Smooth muscle cell (in vitro differentiated cells): ENCODE results near the gene IL6. TPM values are rescaled to one million over a fixed set of nuclear protein-coding genes. Genes with fewer than 3 reads are reported as not detected.

Source experiments
- DNase-seq: peaks from one replicate; lab custom pipeline; 2025; ENCODE audit not compliant: unreplicated experiment; lab: John Stamatoyannopoulos, UW
- H2AFZ ChIP-seq: fragments of 200-600 bp; sonication (generic); 2 replicates; pipeline ENCODE4 v1.6.0; 2016; ENCODE audit warnings: antibody characterized with exemption, low read depth, mild to moderate bottlenecking
- H3F3A ChIP-seq: fragments of 200-600 bp; sonication (generic); 2 replicates; pipeline ENCODE4 v1.6.0; 2017; ENCODE audit warnings: antibody characterized with exemption, low read depth
- H3K27ac ChIP-seq: fragments of 200-600 bp; sonication (generic); 2 replicates; pipeline ENCODE4 v1.5.1; 2016; ENCODE audit warnings: low read depth, mild to moderate bottlenecking
- H3K27me3 ChIP-seq: fragments of 200-600 bp; sonication (generic); 2 replicates; pipeline ENCODE4 v1.6.1; 2016; ENCODE audit warnings: low read depth, mild to moderate bottlenecking
- H3K36me3 ChIP-seq: fragments of 200-600 bp; sonication (generic); 2 replicates; pipeline ENCODE4 v1.5.1; 2016; ENCODE audit warnings: low read depth
- H3K4me1 ChIP-seq: fragments of 200-600 bp; sonication (generic); 2 replicates; pipeline ENCODE4 v1.5.1; 2016; ENCODE audit warnings: low read depth
- H3K4me2 ChIP-seq: fragments of 200-600 bp; sonication (generic); 2 replicates; pipeline ENCODE4 v1.6.0; 2016; ENCODE audit warnings: mild to moderate bottlenecking
- H3K4me3 ChIP-seq: fragments of 200-600 bp; sonication (generic); 2 replicates; pipeline ENCODE4 v1.5.1; 2016; ENCODE audit warnings: mild to moderate bottlenecking
- H3K79me2 ChIP-seq: fragments of 200-600 bp; sonication (generic); 2 replicates; pipeline ENCODE4 v1.6.0; 2016; ENCODE audit warnings: low read depth, mild to moderate bottlenecking
- H3K9ac ChIP-seq: fragments of 200-600 bp; sonication (generic); 2 replicates; pipeline ENCODE4 v1.6.0; 2016; ENCODE audit warnings: low read depth
- H3K9me3 ChIP-seq: fragments of 200-600 bp; sonication (generic); replicated peaks from 2 replicates; pipeline ENCODE4 v1.5.1; 2016; ENCODE audit warnings: low read depth
- H4K20me1 ChIP-seq: fragments of 200-600 bp; sonication (generic); 2 replicates; pipeline ENCODE4 v1.6.0; 2016; ENCODE audit warnings: low read depth
- WGBS: methylation state at CpG from one replicate; pipeline ENCODE4 v1.1.7; 2016; ENCODE audit warnings: low lambda C conversion rate; 5-methylcytosine and 5-hydroxymethylcytosine counted together
- polyA plus RNA-seq: library from polyadenylated mRNA; unstranded; fragments of >200 nt; fragmentation: Nextera tagmentation; extraction: Ambion mirVana; gene quantifications from 2 replicates; pipeline ENCODE4 v1.2.1, GENCODE V29; 2016
- total RNA-seq: library from RNA; depleted of rRNA; stranded (reverse); fragments of >200 nt; gene quantifications from 2 replicates; pipeline ENCODE4 v1.2.3, GENCODE V29; 2014
- TF ChIP-seq, protein P1 (sequence below): fragments of 200-600 bp; sonication (generic); IDR thresholded peaks from 2 replicates; pipeline ENCODE4 v1.5.1; 2017; ENCODE audit warnings: borderline replicate concordance, mild to moderate bottlenecking, antibody characterized with exemption; ENCODE audit not compliant: insufficient read depth, poor library complexity, severe bottlenecking

Gene IL6
- total and polyA plus RNA-seq, 2 experiments from 2014 or later: 0.31 to 19.1 TPM

DNA sequence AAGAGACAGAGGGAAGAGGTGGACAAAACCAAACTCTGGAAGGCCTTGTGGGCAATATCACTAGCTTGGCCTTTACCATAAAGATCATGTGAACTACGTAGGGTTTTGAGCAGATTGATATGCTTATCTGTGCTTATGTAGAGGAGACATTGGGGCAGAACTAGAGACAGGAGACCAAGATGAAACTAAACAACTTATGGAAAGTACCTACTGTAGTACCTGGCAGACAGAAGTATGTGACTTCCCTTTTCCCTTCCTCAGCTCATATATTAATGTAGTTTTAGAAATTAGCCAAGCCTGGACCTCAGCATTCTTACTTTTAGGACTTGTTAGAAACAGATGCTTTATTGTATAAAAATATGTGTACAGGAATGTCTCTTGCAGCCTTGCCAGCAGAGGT lies 14.0 kb upstream of the IL6 start:
- Histone ChIP-seq H3K9ac (no peak overlapping the region), H3K9me3 (no peaks in the 10 kb centered on the region), H2AFZ (no peak overlapping the region), H3K36me3 (no peaks in the 10 kb centered on the region), H4K20me1 (no peaks in the 10 kb centered on the region), H3F3A (peaks cover 4% of the 10 kb centered on the region), H3K79me2 (no peaks in the 10 kb centered on the region), H3K27ac (no peak overlapping the region), H3K4me3 (no peak overlapping the region), H3K27me3 (no peaks in the 10 kb centered on the region), H3K4me1 (peaks cover 15% of the 10 kb centered on the region), H3K4me2 (no peak overlapping the region)
- WGBS: 94% methylated on average over 1 of the region's 1 CpG
- TF ChIP-seq, protein P1, sequence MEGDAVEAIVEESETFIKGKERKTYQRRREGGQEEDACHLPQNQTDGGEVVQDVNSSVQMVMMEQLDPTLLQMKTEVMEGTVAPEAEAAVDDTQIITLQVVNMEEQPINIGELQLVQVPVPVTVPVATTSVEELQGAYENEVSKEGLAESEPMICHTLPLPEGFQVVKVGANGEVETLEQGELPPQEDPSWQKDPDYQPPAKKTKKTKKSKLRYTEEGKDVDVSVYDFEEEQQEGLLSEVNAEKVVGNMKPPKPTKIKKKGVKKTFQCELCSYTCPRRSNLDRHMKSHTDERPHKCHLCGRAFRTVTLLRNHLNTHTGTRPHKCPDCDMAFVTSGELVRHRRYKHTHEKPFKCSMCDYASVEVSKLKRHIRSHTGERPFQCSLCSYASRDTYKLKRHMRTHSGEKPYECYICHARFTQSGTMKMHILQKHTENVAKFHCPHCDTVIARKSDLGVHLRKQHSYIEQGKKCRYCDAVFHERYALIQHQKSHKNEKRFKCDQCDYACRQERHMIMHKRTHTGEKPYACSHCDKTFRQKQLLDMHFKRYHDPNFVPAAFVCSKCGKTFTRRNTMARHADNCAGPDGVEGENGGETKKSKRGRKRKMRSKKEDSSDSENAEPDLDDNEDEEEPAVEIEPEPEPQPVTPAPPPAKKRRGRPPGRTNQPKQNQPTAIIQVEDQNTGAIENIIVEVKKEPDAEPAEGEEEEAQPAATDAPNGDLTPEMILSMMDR: no peak
- no peak for DNase-seq

DNA sequence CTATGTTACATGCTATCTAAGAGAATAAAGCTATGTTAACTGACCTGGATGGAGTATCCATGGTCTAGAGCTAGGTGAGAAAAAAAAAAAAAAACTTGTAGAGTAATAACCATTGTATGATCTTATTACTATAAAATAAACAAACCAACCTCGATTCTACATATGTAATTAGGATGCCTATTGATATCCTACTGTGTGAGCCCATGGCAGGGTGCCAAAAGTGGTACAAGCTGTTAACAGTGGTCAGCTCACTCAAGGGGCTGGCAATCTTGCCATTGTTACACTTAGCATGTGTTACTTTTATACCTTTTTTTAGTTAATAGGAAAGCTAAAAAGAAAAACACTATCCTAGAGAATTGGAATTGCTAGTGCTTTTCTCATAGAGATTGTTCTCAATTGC lies 13.5 kb upstream of the IL6 start:
- no peak overlapping the region for H3K27ac ChIP-seq
- no peak for DNase-seq
- no peaks in the 10 kb centered on the region for H3K9me3 ChIP-seq
- TF ChIP-seq, protein P1: no peak
- WGBS: 96% methylated on average over 1 of the region's 1 CpG
- H3K4me2 ChIP-seq: no peak overlapping the region
- H2AFZ ChIP-seq: no peak overlapping the region
- H4K20me1 ChIP-seq: no peaks in the 10 kb centered on the region
- no peak overlapping the region for H3K4me3 ChIP-seq
- H3K36me3 ChIP-seq: no peaks in the 10 kb centered on the region
- H3F3A ChIP-seq: peaks cover 4% of the 10 kb centered on the region
- no peak overlapping the region for H3K9ac ChIP-seq
- H3K27me3 ChIP-seq: no peaks in the 10 kb centered on the region
- H3K4me1 ChIP-seq: peaks cover 20% of the 10 kb centered on the region
- H3K79me2 ChIP-seq: no peaks in the 10 kb centered on the region

DNA sequence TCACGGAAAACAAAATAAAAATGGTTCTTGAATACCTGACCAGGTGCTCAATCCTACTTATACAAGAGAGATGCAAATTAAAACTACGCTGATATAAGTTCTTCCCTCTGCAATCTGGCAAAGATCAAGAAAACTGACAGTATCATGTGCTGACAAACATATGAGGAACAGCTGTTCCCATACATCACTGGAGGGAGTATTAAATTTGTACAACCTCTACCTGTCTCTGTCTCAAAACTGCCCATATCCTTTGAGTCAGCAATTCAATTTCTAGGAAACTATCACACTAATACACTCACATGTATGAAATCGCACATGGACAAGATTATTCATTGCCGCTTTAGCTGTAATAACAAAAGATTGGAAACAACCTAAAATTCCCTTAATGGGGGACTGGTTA lies 11.0 kb upstream of the IL6 start:
- no peak overlapping the region for H2AFZ ChIP-seq
- no peaks in the 10 kb centered on the region for H4K20me1 ChIP-seq
- no peaks in the 10 kb centered on the region for H3K36me3 ChIP-seq
- no peak overlapping the region for H3K9ac ChIP-seq
- no peak overlapping the region for H3K4me2 ChIP-seq
- no peak for DNase-seq
- H3K4me1 ChIP-seq: peaks cover 19% of the 10 kb centered on the region
- no peaks in the 10 kb centered on the region for H3K27me3 ChIP-seq
- WGBS: 91% methylated on average over 4 of the region's 4 CpGs
- H3K9me3 ChIP-seq: no peaks in the 10 kb centered on the region
- H3F3A ChIP-seq: peaks cover 4% of the 10 kb centered on the region
- H3K27ac ChIP-seq: no peak overlapping the region
- TF ChIP-seq, protein P1: no peak
- H3K79me2 ChIP-seq: no peaks in the 10 kb centered on the region
- H3K4me3 ChIP-seq: no peak overlapping the region

DNA sequence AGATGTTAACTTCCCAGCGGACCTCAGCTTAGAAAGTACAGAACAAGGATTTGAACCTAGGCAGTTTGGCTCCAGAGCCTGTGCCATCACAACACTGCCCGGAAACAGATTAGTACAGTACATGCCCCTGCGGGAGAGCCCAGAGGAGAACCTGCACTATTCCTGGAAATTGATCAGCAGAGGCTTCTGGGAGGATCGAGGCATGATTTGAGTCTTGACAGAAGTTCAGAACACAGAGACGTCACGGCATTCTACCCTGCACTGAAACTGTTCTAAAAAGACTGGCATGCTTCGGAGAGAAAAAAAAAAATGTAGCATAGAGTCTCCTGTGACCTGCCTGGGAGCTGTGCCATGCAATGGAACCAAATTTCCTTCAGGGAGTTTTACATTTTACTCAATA lies 9.2 kb upstream of the IL6 start:
- Histone ChIP-seq H3K79me2 (no peaks in the 10 kb centered on the region), H3F3A (peaks cover 4% of the 10 kb centered on the region), H3K4me3 (no peak overlapping the region), H2AFZ (no peak overlapping the region), H3K36me3 (no peaks in the 10 kb centered on the region), H3K27ac (peak overlapping the region; percentile 77), H3K27me3 (no peaks in the 10 kb centered on the region), H4K20me1 (no peaks in the 10 kb centered on the region), H3K9ac (no peak overlapping the region), H3K9me3 (no peaks in the 10 kb centered on the region), H3K4me2 (peak overlapping the region; percentile 20), H3K4me1 (peaks cover 19% of the 10 kb centered on the region)
- TF ChIP-seq, protein P1: no peak
- DNase-seq: no peak
- 89% methylated on average over 7 of the region's 7 CpGs for WGBS
